Measurements from ENCODE around the gene MIEN1. TPM values are rescaled to one million over a fixed set of nuclear protein-coding genes. Genes with fewer than 3 reads are reported as not detected.
A peak's percentile ranks its signal among the peaks of the same experiment; 100 is the strongest.

MIEN1 gene
- polyA plus RNA-seq, 3 donors = 61.7 to 141 (median 124) TPM

GRCh38 chr17:39687546-39688474 lies 42.5 kb downstream of the MIEN1 start, which contains the start of gene PGAP3:
TSS of gene PGAP3 (minus strand) at chr17:39688057. CDS start at chr17:39688014, 43 bp downstream.
- Histone ChIP-seq H4K20me1 (ENCODE audit: insufficient read depth, low read length) (no peaks in the 10 kb centered on the region), H3K36me3 (replicated peaks in 1 of 2; ENCODE audit: control insufficient read depth in 1 of 2, insufficient read depth in 2 of 2, low read length in 2 of 2) (peaks cover 8 to 13% of the 10 kb centered on the region in 2 donors), H3K4me1 (ENCODE audit: control insufficient read depth in 1 of 2, insufficient read depth in 2 of 2, low read length in 2 of 2) (peaks cover 12 to 18% of the 10 kb centered on the region in 2 donors), H2AFZ (ENCODE audit: insufficient read depth, low read depth, low read length, poor library complexity, severe bottlenecking) (peak within 1 kb of the TSS; percentile 93), H3K27me3 (ENCODE audit: control insufficient read depth in 2 of 2, insufficient read depth in 2 of 2, low read length in 2 of 2) (no peaks in the 10 kb centered on the region), H3K79me2 (ENCODE audit: insufficient read depth, low read length) (no peaks in the 10 kb centered on the region), H3K9ac (ENCODE audit: insufficient read depth, low read length, poor library complexity, severe bottlenecking) (peak within 1 kb of the TSS; percentile 68), H3K4me2 (replicated peaks; ENCODE audit: extremely low read depth, low read length, poor library complexity, severe bottlenecking) (peak within 1 kb of the TSS; percentile 93), H3K27ac (ENCODE audit: low read depth in 1 of 2, low read length in 2 of 2) (peak within 1 kb of the TSS; percentile 78 to 79), H3K9me3 (replicated peaks in 1 of 2; ENCODE audit: control insufficient read depth in 1 of 2, insufficient read depth in 1 of 2, low read length in 2 of 2) (no peaks in the 10 kb centered on the region), H3K4me3 (replicated peaks in 1 of 3; ENCODE audit: low read depth in 2 of 3, low read length in 3 of 3) (peak within 1 kb of the TSS; percentile 60 to 96 (median 82))
- Mint-ChIP-seq H3K27me3 (ENCODE audit: low read depth in 3 of 3) (peaks cover 2 to 8% (median 8%) of the 10 kb centered on the region in 3 donors), H3K27ac (peak within 1 kb of the TSS; percentile 88 to 96 (median 94)), H3K4me1 (peaks cover 17% of the 10 kb centered on the region), H3K9me3 (peaks cover 0 to 17% (median 6%) of the 10 kb centered on the region in 7 donors), H3K36me3 (peaks cover 19 to 21% of the 10 kb centered on the region in 2 donors), H3K4me3 (peak within 1 kb of the TSS; percentile 94 to 97)
- DNase-seq = peak; percentile 70 to 88 (median 86)
- TF ChIP-seq, protein P1, sequence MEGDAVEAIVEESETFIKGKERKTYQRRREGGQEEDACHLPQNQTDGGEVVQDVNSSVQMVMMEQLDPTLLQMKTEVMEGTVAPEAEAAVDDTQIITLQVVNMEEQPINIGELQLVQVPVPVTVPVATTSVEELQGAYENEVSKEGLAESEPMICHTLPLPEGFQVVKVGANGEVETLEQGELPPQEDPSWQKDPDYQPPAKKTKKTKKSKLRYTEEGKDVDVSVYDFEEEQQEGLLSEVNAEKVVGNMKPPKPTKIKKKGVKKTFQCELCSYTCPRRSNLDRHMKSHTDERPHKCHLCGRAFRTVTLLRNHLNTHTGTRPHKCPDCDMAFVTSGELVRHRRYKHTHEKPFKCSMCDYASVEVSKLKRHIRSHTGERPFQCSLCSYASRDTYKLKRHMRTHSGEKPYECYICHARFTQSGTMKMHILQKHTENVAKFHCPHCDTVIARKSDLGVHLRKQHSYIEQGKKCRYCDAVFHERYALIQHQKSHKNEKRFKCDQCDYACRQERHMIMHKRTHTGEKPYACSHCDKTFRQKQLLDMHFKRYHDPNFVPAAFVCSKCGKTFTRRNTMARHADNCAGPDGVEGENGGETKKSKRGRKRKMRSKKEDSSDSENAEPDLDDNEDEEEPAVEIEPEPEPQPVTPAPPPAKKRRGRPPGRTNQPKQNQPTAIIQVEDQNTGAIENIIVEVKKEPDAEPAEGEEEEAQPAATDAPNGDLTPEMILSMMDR (IDR thresholded peaks at IDR 0.05) = no peak
- WGBS (ENCODE audit: insufficient coverage) = 2% methylated on average over 31 of the region's 45 CpGs
- intact Hi-C loops (cut with micrococcal nuclease) = loop anchor here in 1 of 2 donors (5.0 kb wide), 2 partner anchors 39 to 51 kb away; partner anchors contain the start of gene STARD3

DNA sequence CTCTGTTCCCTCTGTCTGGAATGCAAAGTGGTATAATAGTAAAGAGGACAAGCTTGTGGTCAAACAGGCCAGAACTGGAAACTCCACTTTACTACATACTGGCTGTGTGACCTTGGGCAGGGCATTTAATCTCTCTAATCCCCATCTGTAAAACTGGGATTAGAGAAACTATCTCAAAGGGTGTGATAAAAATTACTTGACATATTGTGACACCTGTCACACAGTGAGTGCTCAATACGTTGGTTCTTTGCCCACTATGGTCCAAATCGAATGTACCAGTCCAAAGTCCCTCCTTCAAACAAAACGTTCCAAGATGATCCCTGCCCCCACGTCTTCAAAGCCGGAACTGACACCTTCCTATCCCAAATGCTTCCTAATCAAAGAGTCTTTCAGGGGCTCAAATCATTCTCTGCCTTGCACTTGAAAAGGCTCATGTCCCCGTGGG lies 43.2 kb downstream of the MIEN1 start:
- no peak for DNase-seq
- Histone ChIP-seq H3K79me2 (ENCODE audit: insufficient read depth, low read length) (no peaks in the 10 kb centered on the region), H3K9ac (ENCODE audit: insufficient read depth, low read length, poor library complexity, severe bottlenecking) (no peak overlapping the region), H4K20me1 (ENCODE audit: insufficient read depth, low read length) (no peaks in the 10 kb centered on the region), H3K27me3 (ENCODE audit: control insufficient read depth in 2 of 2, insufficient read depth in 2 of 2, low read length in 2 of 2) (no peaks in the 10 kb centered on the region), H2AFZ (ENCODE audit: insufficient read depth, low read depth, low read length, poor library complexity, severe bottlenecking) (peak overlapping the region; percentile 93), H3K36me3 (replicated peaks in 1 of 2; ENCODE audit: control insufficient read depth in 1 of 2, insufficient read depth in 2 of 2, low read length in 2 of 2) (peaks cover 8 to 13% of the 10 kb centered on the region in 2 donors), H3K9me3 (replicated peaks in 1 of 2; ENCODE audit: control insufficient read depth in 1 of 2, insufficient read depth in 1 of 2, low read length in 2 of 2) (no peaks in the 10 kb centered on the region), H3K27ac (ENCODE audit: low read depth in 1 of 2, low read length in 2 of 2) (no peak overlapping the region), H3K4me2 (replicated peaks; ENCODE audit: extremely low read depth, low read length, poor library complexity, severe bottlenecking) (peak overlapping the region; percentile 93), H3K4me3 (replicated peaks in 1 of 3; ENCODE audit: low read depth in 2 of 3, low read length in 3 of 3) (peak overlapping the region in 2 of 3 experiments; percentile 82 to 96), H3K4me1 (ENCODE audit: control insufficient read depth in 1 of 2, insufficient read depth in 2 of 2, low read length in 2 of 2) (peaks cover 12 to 18% of the 10 kb centered on the region in 2 donors)
- peaks cover 19 to 21% of the 10 kb centered on the region in 2 donors for H3K36me3 Mint-ChIP-seq
- WGBS (ENCODE audit: insufficient coverage) = 80% methylated on average over 6 of the region's 6 CpGs
- H3K4me1 Mint-ChIP-seq = peaks cover 17% of the 10 kb centered on the region
- H3K27ac Mint-ChIP-seq = peak overlapping the region in 2 of 7 donors; percentile 55 to 96
- H3K9me3 Mint-ChIP-seq = peaks cover 0 to 17% (median 6%) of the 10 kb centered on the region in 7 donors
- peak overlapping the region; percentile 94 to 97 for H3K4me3 Mint-ChIP-seq
- peaks cover 2 to 7% (median 2%) of the 10 kb centered on the region in 3 donors for H3K27me3 Mint-ChIP-seq (ENCODE audit: low read depth in 3 of 3)
- TF ChIP-seq, protein P1 (IDR thresholded peaks at IDR 0.05) = no peak
- intact Hi-C loops (cut with micrococcal nuclease) = loop anchor here in 1 of 2 donors (5.0 kb wide), 2 partner anchors 40 to 50 kb away; partner anchors contain the start of gene STARD3
